GM12878 (cell line): ENCODE measurements around the gene TMEM18. TPM values are rescaled to one million over a fixed set of nuclear protein-coding genes. Genes with fewer than 3 reads are reported as not detected.

Experiments
- ATAC-seq: fragments of 200-7000 bp; cut with Tn5 transposase; 3 replicates; pipeline ENCODE4 v1.9.1; 2020; ENCODE audit warnings: mild to moderate bottlenecking, moderate library complexity
- BruUV-seq: library from RNA; stranded (reverse); fragments of 400-500 nt; replicated peaks from 2 replicates; lab custom pipeline; 2021; lab: Mats Ljungman, UMichigan
- CTCF ChIA-PET: fragments of 300-600 bp; sonication (Branson Sonifier 250); formaldehyde crosslinking; extraction: SDS; loops from one replicate; lab custom pipeline; 2021; ENCODE audit warnings: inconsistent platforms; lab: Yijun Ruan, JAX
- POLR2A ChIA-PET: fragments of 350-600 bp; formaldehyde crosslinking; extraction: SDS; loops from one replicate; lab custom pipeline; 2021; ENCODE audit warnings: inconsistent platforms; lab: Charles Lee
- RAD21 ChIA-PET: fragments of 300-600 bp; sonication (Branson Sonifier 250); formaldehyde crosslinking; loops from one replicate; lab custom pipeline; 2023; ENCODE audit warnings: antibody characterized with exemption; ENCODE audit not compliant: unreplicated experiment; lab: Charles Lee
- SMC1A ChIA-PET: fragments of 300-600 bp; sonication (Branson Sonifier 250); formaldehyde crosslinking; loops from one replicate; lab custom pipeline; 2023; ENCODE audit not compliant: unreplicated experiment, uncharacterized antibody; lab: Charles Lee
- DNase-seq: peaks from one replicate; pipeline ENCODE4 v3.0.0-alpha.2; 2011; ENCODE audit warnings: low read depth, low spot score
- FAIRE-seq: peaks from 3 replicates; lab custom pipeline; 2011; peaks lifted over from hg19 to GRCh38; lab: Jason Lieb, UNC
- H2AFZ ChIP-seq: 2 replicates; pipeline ENCODE4 v1.6.0; 2011; ENCODE audit warnings: low read depth, low read length, control low read depth; ENCODE audit not compliant: control insufficient read depth
- H3K27ac ChIP-seq: 2 replicates; pipeline ENCODE4 v1.5.1; 2011; ENCODE audit warnings: control low read depth; ENCODE audit not compliant: control insufficient read depth, insufficient read depth
- H3K27me3 ChIP-seq, 2 experiments: replicated peaks in 1 of 2; 2 replicates each; pipeline versions ENCODE4 v1.6.0 to v1.6.1; 2011; ENCODE audit warnings: low read length in 1 of 2; ENCODE audit not compliant: control insufficient read depth in 2 of 2, insufficient read depth in 2 of 2
- H3K36me3 ChIP-seq, 2 experiments: 2 replicates each; pipeline ENCODE4 v1.5.1; 2011; ENCODE audit warnings: low read length in 1 of 2; ENCODE audit not compliant: control insufficient read depth in 2 of 2, insufficient read depth in 2 of 2
- H3K4me1 ChIP-seq: 2 replicates; pipeline ENCODE4 v1.6.1; 2011; ENCODE audit warnings: mild to moderate bottlenecking, low read length, moderate library complexity, mixed read lengths; ENCODE audit not compliant: control insufficient read depth, insufficient read depth
- H3K4me2 ChIP-seq: 2 replicates; pipeline ENCODE4 v1.6.0; 2011; ENCODE audit warnings: control low read depth; ENCODE audit not compliant: control insufficient read depth, insufficient read depth
- H3K4me3 ChIP-seq: fragments of 200-600 bp; sonication (generic); 2 replicates; pipeline ENCODE4 v1.5.1; 2016
- H3K79me2 ChIP-seq: 2 replicates; pipeline ENCODE4 v1.6.0; 2011; ENCODE audit warnings: low read length; ENCODE audit not compliant: control insufficient read depth, insufficient read depth
- H3K9ac ChIP-seq: 2 replicates; pipeline ENCODE4 v1.8.0; 2011; ENCODE audit warnings: low read length, control low read depth, mixed read lengths; ENCODE audit not compliant: control insufficient read depth, insufficient read depth
- H3K9me3 ChIP-seq: replicated peaks from 3 replicates; pipeline ENCODE4 v1.5.1; 2011; ENCODE audit warnings: mild to moderate bottlenecking, low read length; ENCODE audit not compliant: control insufficient read depth, insufficient read depth
- H4K20me1 ChIP-seq: 2 replicates; pipeline ENCODE4 v1.6.0; 2011; ENCODE audit not compliant: control insufficient read depth, insufficient read depth
- ASH2L ChIP-seq: fragments of 300-600, 200-600 bp; sonication (generic); IDR thresholded peaks from 2 replicates; pipeline ENCODE4 v1.6.1; 2017; ENCODE audit warnings: low read depth, mild to moderate bottlenecking, borderline replicate concordance
- BRCA1 ChIP-seq: IDR thresholded peaks from 2 replicates; pipeline ENCODE4 v1.6.1; 2011; ENCODE audit warnings: low read depth, low read length, improper control_type of control experiment
- CBX5 ChIP-seq: sonication (generic); IDR thresholded peaks from 2 replicates; pipeline ENCODE4 v1.6.1; 2016; ENCODE audit warnings: low read depth, moderate library complexity, mild to moderate bottlenecking, inconsistent platforms
- EP300 ChIP-seq, 2 experiments: fragments of 150-350 bp in 1 of 2; IDR thresholded peaks; 2 replicates each; pipeline ENCODE4 v1.6.1; 2011 to 2012; ENCODE audit warnings: low read depth in 2 of 2, low read length in 2 of 2, borderline replicate concordance in 1 of 2, improper control_type of control experiment in 1 of 2, inconsistent platforms in 1 of 2; ENCODE audit not compliant: control insufficient read depth in 1 of 2
- HDGF ChIP-seq: fragments of 450-650 bp; IDR thresholded peaks from 2 replicates; pipeline ENCODE4 v1.6.1; 2016; ENCODE audit warnings: antibody characterized with exemption
- IRF5 ChIP-seq: fragments of 450-650 bp; IDR thresholded peaks from 2 replicates; pipeline ENCODE4 v1.6.1; 2017; ENCODE audit warnings: borderline replicate concordance
- JUNB ChIP-seq: IDR thresholded peaks from 2 replicates; pipeline ENCODE4 v1.6.1; 2016; ENCODE audit warnings: antibody characterized with exemption, mild to moderate bottlenecking
- MTA3 ChIP-seq: IDR thresholded peaks from 2 replicates; pipeline ENCODE4 v1.6.1; 2012; ENCODE audit warnings: low read length, inconsistent platforms, borderline replicate concordance
- NFIC ChIP-seq: IDR thresholded peaks from 2 replicates; pipeline ENCODE4 v1.6.1; 2012; ENCODE audit warnings: low read depth, mild to moderate bottlenecking, inconsistent platforms, low read length, moderate library complexity
- NFYA ChIP-seq: IDR thresholded peaks from 2 replicates; pipeline ENCODE4 v1.6.1; 2011; ENCODE audit warnings: low read depth, mild to moderate bottlenecking, low read length, improper control_type of control experiment, borderline replicate concordance
- NFYB ChIP-seq: IDR thresholded peaks from 2 replicates; pipeline ENCODE4 v1.6.1; 2011; ENCODE audit warnings: low read depth, mild to moderate bottlenecking, low read length, improper control_type of control experiment, moderate library complexity; ENCODE audit not compliant: insufficient read depth
- PBX3 ChIP-seq: IDR thresholded peaks from 2 replicates; pipeline ENCODE4 v1.6.1; 2011; ENCODE audit warnings: mild to moderate bottlenecking, low read depth, low read length, moderate library complexity; ENCODE audit not compliant: insufficient replicate concordance
- POLR2AphosphoS2 ChIP-seq: IDR thresholded peaks from 2 replicates; pipeline ENCODE4 v1.6.1; 2011; ENCODE audit warnings: low read depth, mild to moderate bottlenecking, low read length, improper control_type of control experiment, moderate library complexity
- ZBTB11 ChIP-seq: fragments of 450-650 bp; formaldehyde crosslinking; IDR thresholded peaks from 2 replicates; pipeline ENCODE4 v1.5.0; 2022; ENCODE audit warnings: mild to moderate bottlenecking, missing genetic modification characterization
- WGBS: methylation state at CpG from one replicate; pipeline ENCODE4 v1.1.6; 2016; ENCODE audit warnings: low lambda C conversion rate; ENCODE audit not compliant: insufficient replicate concordance, insufficient coverage; ENCODE audit errors: missing lambda C conversion rate; 5-methylcytosine and 5-hydroxymethylcytosine counted together
- in situ Hi-C: fragments of 300-500 bp; cut with MboI; formaldehyde crosslinking; loops from 9 replicates; pipeline ENCODE4 v1.14.3; 2018; ENCODE audit warnings: mixed read lengths
- intact Hi-C: fragments of 100-400 bp; cut with micrococcal nuclease; formaldehyde crosslinking; loops from one replicate; pipeline ENCODE4 v1.14.2; 2022; ENCODE audit not compliant: unreplicated experiment
- polyA plus RNA-seq, 11 experiments: library from polyadenylated mRNA; depleted of rRNA in 4 of 11; unstranded in 6 of 11; stranded (reverse) in 5 of 11; fragments of >200 nt; fragmentation: Nextera tagmentation in 4 of 11; fragmentation: Illumina TruSeq in 1 of 11; extraction: Ambion mirVana in 4 of 11; extraction: Trizol in 1 of 11; gene quantifications; 1 replicate in 1 of 11; 2 replicates in 10 of 11; pipeline versions ENCODE4 v1.2.1 to v1.2.3, GENCODE V29; 2011 to 2016; ENCODE audit warnings: inconsistent platforms in 2 of 11, missing spikeins in 2 of 11, low read depth in 1 of 11
- total RNA-seq, 4 experiments: library from RNA; depleted of rRNA in 3 of 4; stranded (reverse); fragments of >200 nt in 3 of 4; fragmentation: Illumina TruSeq in 1 of 4; extraction: Trizol in 1 of 4; gene quantifications; 2 replicates each; pipeline versions ENCODE4 v1.2.1 to v1.2.3, GENCODE V29; 2013 to 2021

Gene TMEM18
- total and polyA plus RNA-seq, 10 of the 15 experiments (the other 5 are each of a cell fraction or from before 2014, with no cell fraction given): 11.2 to 56.3 (median 26.0) TPM

- TF ChIP-seq NFYB (no peak), MTA3 (no peak), NFYA (no peak)
Observed at GRCh38 chr2:634041-634440, 43.2 kb downstream of the TMEM18 start (continued).

DNA sequence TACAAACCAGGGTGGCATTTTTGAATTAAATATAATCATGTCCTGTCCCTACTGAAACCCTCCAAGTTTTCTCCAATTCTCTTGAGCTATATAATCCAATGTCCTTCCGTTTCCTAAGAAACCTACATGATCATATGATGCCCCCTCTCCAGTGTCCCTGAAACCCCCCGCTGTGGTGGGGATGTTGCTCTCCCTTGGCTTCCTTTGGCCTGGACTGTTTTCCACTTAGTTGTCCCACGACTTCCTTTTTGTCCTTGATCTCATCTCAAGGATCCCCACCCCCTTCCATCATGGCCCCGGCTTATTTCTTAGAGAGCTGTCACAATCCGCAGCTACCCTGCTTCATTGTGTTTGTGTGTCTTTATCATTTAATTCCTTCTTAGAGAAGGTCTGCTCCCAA, 43.8 kb downstream of the TMEM18 start:
- in situ Hi-C loops: loop anchor here (10.0 kb wide), 1 partner anchor 389 kb away; no protein-coding TSS in a partner anchor
- intact Hi-C loops: loop anchor here (10.0 kb wide), 1 partner anchor 911 kb away; no protein-coding TSS in a partner anchor

More for the DNA sequence above, 43.8 kb downstream of the TMEM18 start:
- BruUV-seq: no TSS peak
- TF ChIP-seq ZBTB11 (no peak), CBX5 (no peak), PBX3 (no peak), EP300 (IDR thresholded peaks at IDR 0.05; ENCODE audit: borderline replicate concordance in 1 of 2, control insufficient read depth in 1 of 2, low read depth in 2 of 2, low read length in 2 of 2) (no peak), IRF5 (no peak), ASH2L (no peak), HDGF (no peak), POLR2AphosphoS2 (no peak), NFIC (no peak), JUNB (no peak), BRCA1 (no peak)
- WGBS: 39% methylated on average over 5 of the region's 5 CpGs
- Histone ChIP-seq H3K4me3 (no peak overlapping the region), H3K4me2 (no peak overlapping the region), H2AFZ (no peak overlapping the region), H3K4me1 (no peaks in the 10 kb centered on the region), H3K9ac (no peak overlapping the region), H3K27me3 (no peaks in the 10 kb centered on the region; a peak in 1 of 4 replicates), H3K36me3 (no peaks in the 10 kb centered on the region), H3K27ac (no peak overlapping the region), H3K9me3 (no peaks in the 10 kb centered on the region), H4K20me1 (no peaks in the 10 kb centered on the region), H3K79me2 (no peaks in the 10 kb centered on the region)
- POLR2A ChIA-PET: no interaction called here
- CTCF ChIA-PET: interaction anchor here (0.6 kb wide), 1 partner anchor 348 kb away, joined by 3 read pairs; no protein-coding TSS in a partner anchor
- RAD21 ChIA-PET: interaction anchor here (0.9 kb wide), 1 partner anchor 917 kb away, joined by 3 read pairs; no protein-coding TSS in a partner anchor
- FAIRE-seq (no peak), DNase-seq (no peak), ATAC-seq (no peak)
- SMC1A ChIA-PET: no interaction called here
